Stimulated activated CD4-positive, alpha-beta T cell treated with anti-CD3 and anti-CD28 coated beads, Interleukin-1b, Interleukin-23, amount 100 ng/mL, for 4 hours (primary cell): ENCODE results near the gene TRIM34.
"Not testable (repeated sequence)": the region's sequence is repeated elsewhere in the genome, so short reads cannot be mapped to it uniquely, and the experiment has no call there.

Experiments used
- DNase-seq, 2 donors: peaks; one replicate each; pipeline ENCODE4 v3.0.0-alpha.2; 2020; ENCODE audit warnings: low read depth in 2 of 2

The TRIM34 gene

GRCh38 chr11:5621580-5621979 is 3.2 kb upstream of the TRIM34 start:
- no peak for DNase-seq

GRCh38 chr11:5622802-5623201 is 2.0 kb upstream of the TRIM34 start:
- no peak for DNase-seq

GRCh38 chr11:5625281-5625680 is 480 bp downstream of the TRIM34 start:
- DNase-seq: no peak

- DNase-seq: no peak
Observed at GRCh38 chr11:5626196-5626595, 1.4 kb downstream of the TRIM34 start.

- no peak for DNase-seq
Observed at GRCh38 chr11:5631417-5631816, 6.6 kb downstream of the TRIM34 start.

- no peak for DNase-seq
Observed at GRCh38 chr11:5631969-5632635, 7.3 kb downstream of the TRIM34 start.

GRCh38 chr11:5639953-5640352 is 15.2 kb downstream of the TRIM34 start:
- no peak for DNase-seq

- no peak for DNase-seq
Observed at GRCh38 chr11:5643585-5643984, 18.8 kb downstream of the TRIM34 start.

- DNase-seq: no peak
Observed at GRCh38 chr11:5646139-5646538, 21.3 kb downstream of the TRIM34 start.

GRCh38 chr11:5655474-5655873 is 30.7 kb downstream of the TRIM34 start:
- DNase-seq: no peak

GRCh38 chr11:5656956-5657355 is 32.2 kb downstream of the TRIM34 start:
- not testable (repeated sequence) for DNase-seq

- no peak for DNase-seq
Observed at GRCh38 chr11:5658318-5658717, 33.5 kb downstream of the TRIM34 start.

GRCh38 chr11:5663511-5663910 is 38.7 kb downstream of the TRIM34 start:
- no peak for DNase-seq

- no peak for DNase-seq
Observed at GRCh38 chr11:5665051-5665570, 40.3 kb downstream of the TRIM34 start.

GRCh38 chr11:5665746-5666401 is 41.1 kb downstream of the TRIM34 start:
- DNase-seq: no peak

GRCh38 chr11:5666402-5666793 is 41.6 kb downstream of the TRIM34 start:
- DNase-seq: no peak

GRCh38 chr11:5671831-5672230 is 47.0 kb downstream of the TRIM34 start:
- DNase-seq: no peak

GRCh38 chr11:5674391-5674790 is 49.6 kb downstream of the TRIM34 start:
- DNase-seq: no peak

GRCh38 chr11:5679811-5680210 is 55.0 kb downstream of the TRIM34 start:
- no peak for DNase-seq

- not testable (repeated sequence) for DNase-seq
Observed at GRCh38 chr11:5682890-5683441, 58.2 kb downstream of the TRIM34 start.

- DNase-seq: not testable (repeated sequence)
Observed at GRCh38 chr11:5683620-5684019, 58.8 kb downstream of the TRIM34 start.

GRCh38 chr11:5684036-5684645 is 59.3 kb downstream of the TRIM34 start:
- no peak for DNase-seq
